Suprapubic skin (tissue), 4 donors: ENCODE results near the gene TMEM9B. TPM values are rescaled to one million over a fixed set of nuclear protein-coding genes. Genes with fewer than 3 reads are reported as not detected.

Source experiments
- DNase-seq, 2 donors: peaks; one replicate each; pipeline ENCODE4 v3.0.0-alpha.2; 2019; ENCODE audit warnings: low spot score in 2 of 2
- H3K27ac ChIP-seq: fragments of 200-600 bp; sonication (generic); one replicate; pipeline ENCODE4 v1.5.1; 2019
- H3K27me3 ChIP-seq: fragments of 200-600 bp; sonication (generic); one replicate; pipeline ENCODE4 v1.5.1; 2019
- H3K36me3 ChIP-seq: fragments of 200-600 bp; sonication (generic); one replicate; pipeline ENCODE4 v1.5.1; 2019
- H3K4me1 ChIP-seq: fragments of 200-600 bp; sonication (generic); one replicate; pipeline ENCODE4 v1.5.1; 2019
- H3K4me3 ChIP-seq: fragments of 200-600 bp; sonication (generic); one replicate; pipeline ENCODE4 v1.5.1; 2019; ENCODE audit warnings: mild to moderate bottlenecking
- H3K9me3 ChIP-seq: fragments of 200-600 bp; sonication (generic); one replicate; pipeline ENCODE4 v1.5.1; 2019
- EP300 ChIP-seq: sonication (generic); formaldehyde crosslinking; IDR thresholded peaks from one replicate; pipeline ENCODE4 v1.6.1; 2017; ENCODE audit warnings: antibody characterized with exemption
- POLR2A ChIP-seq, 2 donors: fragments of 450-650 bp; IDR thresholded peaks; one replicate each; pipeline ENCODE4 v1.6.1; 2017; ENCODE audit warnings: antibody characterized with exemption in 2 of 2, mild to moderate bottlenecking in 2 of 2, moderate library complexity in 2 of 2
- POLR2AphosphoS5 ChIP-seq, 3 donors: sonication (generic); formaldehyde crosslinking; IDR thresholded peaks; one replicate each; pipeline ENCODE4 v1.6.1; 2017; ENCODE audit warnings: antibody characterized with exemption in 3 of 3
- WGBS: methylation state at CpG from one replicate; pipeline ENCODE4 v1.1.5; 2018; 5-methylcytosine and 5-hydroxymethylcytosine counted together
- total RNA-seq, 4 donors: library from RNA; depleted of rRNA; stranded (reverse); fragments of >200 nt; gene quantifications; one replicate each; pipeline ENCODE4 v1.1.0, GENCODE V29; 2016
- TF ChIP-seq, protein P1 (sequence below), 2 donors: fragments of 200-600 bp in 1 of 2; fragments of 450-650 bp in 1 of 2; sonication (generic) in 1 of 2; IDR thresholded peaks; one replicate each; pipeline ENCODE4 v1.5.1; 2016 to 2019; ENCODE audit warnings: antibody characterized with exemption in 2 of 2, mild to moderate bottlenecking in 1 of 2, moderate library complexity in 1 of 2

The TMEM9B gene
- total RNA-seq, 4 donors from 2014 or later, result 27.4 to 63.9 (median 45.5) TPM

DNA sequence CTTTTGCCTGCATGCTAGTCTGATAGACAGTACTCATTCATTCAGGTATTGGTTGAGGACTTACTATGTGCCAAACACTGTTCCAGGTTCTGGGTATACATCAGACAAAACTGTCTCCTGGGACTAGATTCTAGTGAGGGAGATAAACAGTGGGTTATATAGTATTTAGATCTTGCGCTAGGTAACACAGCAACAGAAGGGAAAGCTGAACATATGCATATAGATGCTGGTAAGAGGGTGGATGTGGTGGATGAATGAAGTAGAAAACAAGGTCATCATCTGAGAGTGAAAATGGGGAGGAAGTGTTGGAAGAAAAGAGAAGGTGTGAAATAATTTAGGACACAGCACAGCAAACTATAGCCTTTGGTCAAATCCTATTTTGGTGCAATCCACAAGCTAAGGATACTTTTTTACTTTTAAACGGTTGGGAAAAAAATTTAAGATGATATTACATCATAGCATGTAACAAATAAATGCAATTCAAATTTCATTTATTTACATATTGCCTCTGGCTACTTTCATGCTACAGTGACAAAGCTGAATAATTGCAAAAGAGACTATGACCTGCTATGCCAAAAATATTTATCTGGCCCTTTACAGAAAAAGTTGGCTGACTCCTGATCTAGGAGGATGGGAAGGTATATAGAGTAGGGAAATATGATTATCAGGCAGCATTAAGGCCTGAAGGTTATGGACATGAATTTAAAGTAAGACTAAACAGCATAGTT is 7.1 kb upstream of the TMEM9B start:
- H3K4me1 ChIP-seq, result no peaks in the 10 kb centered on the region
- no peak overlapping the region for H3K27ac ChIP-seq
- H3K9me3 ChIP-seq, result no peaks in the 10 kb centered on the region
- no peaks in the 10 kb centered on the region for H3K27me3 ChIP-seq
- TF ChIP-seq, protein P1, sequence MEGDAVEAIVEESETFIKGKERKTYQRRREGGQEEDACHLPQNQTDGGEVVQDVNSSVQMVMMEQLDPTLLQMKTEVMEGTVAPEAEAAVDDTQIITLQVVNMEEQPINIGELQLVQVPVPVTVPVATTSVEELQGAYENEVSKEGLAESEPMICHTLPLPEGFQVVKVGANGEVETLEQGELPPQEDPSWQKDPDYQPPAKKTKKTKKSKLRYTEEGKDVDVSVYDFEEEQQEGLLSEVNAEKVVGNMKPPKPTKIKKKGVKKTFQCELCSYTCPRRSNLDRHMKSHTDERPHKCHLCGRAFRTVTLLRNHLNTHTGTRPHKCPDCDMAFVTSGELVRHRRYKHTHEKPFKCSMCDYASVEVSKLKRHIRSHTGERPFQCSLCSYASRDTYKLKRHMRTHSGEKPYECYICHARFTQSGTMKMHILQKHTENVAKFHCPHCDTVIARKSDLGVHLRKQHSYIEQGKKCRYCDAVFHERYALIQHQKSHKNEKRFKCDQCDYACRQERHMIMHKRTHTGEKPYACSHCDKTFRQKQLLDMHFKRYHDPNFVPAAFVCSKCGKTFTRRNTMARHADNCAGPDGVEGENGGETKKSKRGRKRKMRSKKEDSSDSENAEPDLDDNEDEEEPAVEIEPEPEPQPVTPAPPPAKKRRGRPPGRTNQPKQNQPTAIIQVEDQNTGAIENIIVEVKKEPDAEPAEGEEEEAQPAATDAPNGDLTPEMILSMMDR (IDR thresholded peaks at IDR 0.05), result no peak
- TF ChIP-seq POLR2AphosphoS5 (IDR thresholded peaks at IDR 0.05) (no peak), POLR2A (IDR thresholded peaks at IDR 0.05) (no peak), EP300 (no peak)
- DNase-seq, result no peak
- 67% methylated on average over 2 of the region's 2 CpGs for WGBS
- H3K4me3 ChIP-seq, result no peak overlapping the region
- no peaks in the 10 kb centered on the region for H3K36me3 ChIP-seq

DNA sequence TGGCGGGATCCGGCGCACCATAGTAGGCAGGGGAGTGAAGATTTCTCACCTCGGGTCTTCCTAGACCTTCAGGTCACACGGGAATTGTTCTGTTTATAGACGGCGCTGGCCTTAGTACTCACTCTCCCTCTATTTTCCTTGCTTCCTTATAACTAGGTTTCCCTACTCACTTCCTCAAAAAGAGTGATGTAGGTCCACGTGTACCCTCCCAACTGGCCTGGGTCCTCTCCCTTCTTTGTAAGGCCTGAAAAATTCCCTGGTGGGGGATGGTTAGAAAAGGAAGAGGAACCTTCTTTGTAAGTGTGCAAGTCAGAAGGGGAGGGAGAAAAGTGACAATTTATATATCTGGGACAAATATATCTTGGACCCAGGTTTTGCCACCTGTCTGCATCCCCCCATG is 2.9 kb upstream of the TMEM9B start:
- TF ChIP-seq EP300 (no peak), POLR2AphosphoS5 (IDR thresholded peaks at IDR 0.05) (no peak), POLR2A (IDR thresholded peaks at IDR 0.05) (no peak)
- TF ChIP-seq, protein P1 (IDR thresholded peaks at IDR 0.05), result no peak
- Histone ChIP-seq H3K27me3 (no peaks in the 10 kb centered on the region), H3K9me3 (no peaks in the 10 kb centered on the region), H3K4me3 (no peak overlapping the region), H3K4me1 (peaks cover 20% of the 10 kb centered on the region), H3K36me3 (no peaks in the 10 kb centered on the region), H3K27ac (no peak overlapping the region)
- 81% methylated on average over 8 of the region's 8 CpGs for whole genome bisulfite sequencing
- DNase-seq, result no peak

DNA sequence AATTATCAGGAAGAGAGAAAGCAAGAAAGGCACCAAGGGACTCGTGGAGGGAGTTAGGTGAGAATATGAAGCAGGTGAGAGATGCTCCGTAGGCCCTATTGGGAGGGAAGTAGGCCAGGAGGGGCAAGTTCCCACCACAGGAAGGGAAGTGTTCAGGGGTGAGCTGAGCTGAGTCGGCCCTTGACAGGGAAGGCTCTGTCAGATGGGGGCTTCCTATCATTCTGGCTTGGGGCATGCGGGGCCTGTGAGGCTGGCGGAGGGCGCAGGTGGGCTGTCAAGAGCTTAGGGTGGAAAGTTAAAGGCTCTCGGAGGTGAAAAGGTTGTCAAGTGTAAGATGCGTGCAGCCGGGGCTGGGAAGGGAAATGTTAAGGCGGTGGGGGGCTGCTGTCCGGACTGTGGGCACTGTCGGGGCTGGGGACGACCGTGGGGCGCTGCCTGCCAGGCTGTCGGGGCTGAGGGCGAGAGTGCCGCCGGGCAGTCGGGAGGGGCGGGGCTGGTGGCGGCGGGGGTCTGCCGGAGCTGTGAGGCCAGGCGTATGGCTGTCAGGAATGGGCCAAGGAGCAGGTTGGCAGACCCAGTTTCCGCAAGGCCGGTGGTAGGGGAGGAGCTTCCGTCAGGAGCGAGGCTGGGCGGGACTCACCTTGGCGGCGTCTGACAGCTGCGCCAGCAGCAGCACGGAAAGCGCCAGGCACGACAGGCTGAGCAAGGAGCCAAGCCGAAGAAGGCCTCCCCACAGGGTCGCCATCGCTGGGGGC is 496 bp downstream of the TMEM9B start:
- H3K4me3 ChIP-seq, result peak overlapping the region; percentile 72
- 5% methylated on average over 20 of the region's 39 CpGs for WGBS
- peak overlapping the region; percentile 97 for H3K27ac ChIP-seq
- no peaks in the 10 kb centered on the region for H3K9me3 ChIP-seq
- no peaks in the 10 kb centered on the region for H3K27me3 ChIP-seq
- no peaks in the 10 kb centered on the region for H3K36me3 ChIP-seq
- TF ChIP-seq, protein P1 (IDR thresholded peaks at IDR 0.05), result no peak
- TF ChIP-seq POLR2AphosphoS5 (IDR thresholded peaks at IDR 0.05), result no peak
- no peak for TF ChIP-seq EP300
- TF ChIP-seq POLR2A (IDR thresholded peaks at IDR 0.05), result no peak
- peaks cover 35% of the 10 kb centered on the region for H3K4me1 ChIP-seq
- DNase-seq, result peak; percentile 90 to 92

DNA sequence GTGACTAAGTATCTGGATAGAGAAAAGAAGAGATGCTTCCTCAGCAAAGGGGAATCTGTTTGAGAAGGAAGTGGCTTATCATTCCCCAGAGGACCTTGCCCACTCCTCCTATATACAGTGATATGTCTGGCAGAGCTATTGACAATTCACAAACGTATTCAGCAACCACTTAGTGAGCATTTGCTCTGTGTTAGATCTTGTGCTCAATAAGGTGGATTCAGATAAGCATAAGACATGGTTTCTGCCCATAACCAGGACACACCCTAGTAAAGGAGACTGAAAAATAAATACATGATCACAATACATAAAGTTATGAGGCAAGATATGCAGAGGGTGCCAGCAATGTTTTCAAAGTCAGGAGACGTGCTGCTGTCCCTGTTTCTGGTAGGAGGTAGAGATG is 1.4 kb downstream of the TMEM9B start:
- TF ChIP-seq, protein P1 (IDR thresholded peaks at IDR 0.05), result no peak
- Histone ChIP-seq H3K36me3 (no peaks in the 10 kb centered on the region), H3K9me3 (no peaks in the 10 kb centered on the region), H3K4me3 (peak overlapping the region; percentile 72), H3K27ac (no peak overlapping the region), H3K27me3 (no peaks in the 10 kb centered on the region), H3K4me1 (peaks cover 35% of the 10 kb centered on the region)
- no peak for DNase-seq
- WGBS, result 22% methylated on average over 2 of the region's 2 CpGs

DNA sequence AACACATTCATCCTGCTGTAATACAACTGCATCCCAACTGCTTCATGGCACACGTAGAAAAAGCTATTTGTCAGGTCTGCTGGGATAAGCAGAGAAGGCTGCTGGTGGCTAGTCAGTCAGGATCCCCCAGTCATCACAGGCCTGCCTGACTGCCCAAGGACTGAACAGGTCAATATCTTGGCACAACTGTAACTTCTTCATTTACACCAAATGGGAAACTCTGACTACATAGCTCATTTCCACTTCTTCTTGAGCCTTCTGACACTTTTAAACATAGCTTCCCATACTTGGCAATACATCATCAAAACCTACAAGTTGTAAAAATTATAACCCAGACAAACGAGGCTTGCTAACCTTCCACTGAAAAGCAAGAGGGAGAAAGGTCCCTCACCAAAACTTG is 2.8 kb downstream of the TMEM9B start:
- H3K36me3 ChIP-seq, result no peaks in the 10 kb centered on the region
- no peak for DNase-seq
- peaks cover 35% of the 10 kb centered on the region for H3K4me1 ChIP-seq
- WGBS, result 57% methylated on average over 2 of the region's 2 CpGs
- H3K27ac ChIP-seq, result no peak overlapping the region
- TF ChIP-seq, protein P1 (IDR thresholded peaks at IDR 0.05), result no peak
- TF ChIP-seq POLR2AphosphoS5 (IDR thresholded peaks at IDR 0.05), result no peak
- no peak for TF ChIP-seq EP300
- no peak for TF ChIP-seq POLR2A (IDR thresholded peaks at IDR 0.05)
- H3K4me3 ChIP-seq, result no peak overlapping the region
- no peaks in the 10 kb centered on the region for H3K27me3 ChIP-seq
- H3K9me3 ChIP-seq, result no peaks in the 10 kb centered on the region
